GM12875 (cell line): Measurements from ENCODE around the gene CLTCL1.

ENCODE experiments used
- H3K4me3 ChIP-seq: one replicate; pipeline ENCODE4 v1.5.1; 2011; ENCODE audit warnings: low read depth, low read length, control low read depth
- TF ChIP-seq, protein P1 (sequence below): IDR thresholded peaks from 2 replicates; pipeline ENCODE4 v1.5.1; 2011; ENCODE audit warnings: low read depth, mild to moderate bottlenecking, control low read depth, inconsistent platforms, low read length, moderate library complexity, borderline replicate concordance; ENCODE audit not compliant: insufficient read depth

The CLTCL1 gene

GRCh38 chr22:19131685-19132015 is 159.9 kb downstream of the CLTCL1 start:
- H3K4me3 ChIP-seq = no peak overlapping the region
- TF ChIP-seq, protein P1, sequence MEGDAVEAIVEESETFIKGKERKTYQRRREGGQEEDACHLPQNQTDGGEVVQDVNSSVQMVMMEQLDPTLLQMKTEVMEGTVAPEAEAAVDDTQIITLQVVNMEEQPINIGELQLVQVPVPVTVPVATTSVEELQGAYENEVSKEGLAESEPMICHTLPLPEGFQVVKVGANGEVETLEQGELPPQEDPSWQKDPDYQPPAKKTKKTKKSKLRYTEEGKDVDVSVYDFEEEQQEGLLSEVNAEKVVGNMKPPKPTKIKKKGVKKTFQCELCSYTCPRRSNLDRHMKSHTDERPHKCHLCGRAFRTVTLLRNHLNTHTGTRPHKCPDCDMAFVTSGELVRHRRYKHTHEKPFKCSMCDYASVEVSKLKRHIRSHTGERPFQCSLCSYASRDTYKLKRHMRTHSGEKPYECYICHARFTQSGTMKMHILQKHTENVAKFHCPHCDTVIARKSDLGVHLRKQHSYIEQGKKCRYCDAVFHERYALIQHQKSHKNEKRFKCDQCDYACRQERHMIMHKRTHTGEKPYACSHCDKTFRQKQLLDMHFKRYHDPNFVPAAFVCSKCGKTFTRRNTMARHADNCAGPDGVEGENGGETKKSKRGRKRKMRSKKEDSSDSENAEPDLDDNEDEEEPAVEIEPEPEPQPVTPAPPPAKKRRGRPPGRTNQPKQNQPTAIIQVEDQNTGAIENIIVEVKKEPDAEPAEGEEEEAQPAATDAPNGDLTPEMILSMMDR = no peak

DNA sequence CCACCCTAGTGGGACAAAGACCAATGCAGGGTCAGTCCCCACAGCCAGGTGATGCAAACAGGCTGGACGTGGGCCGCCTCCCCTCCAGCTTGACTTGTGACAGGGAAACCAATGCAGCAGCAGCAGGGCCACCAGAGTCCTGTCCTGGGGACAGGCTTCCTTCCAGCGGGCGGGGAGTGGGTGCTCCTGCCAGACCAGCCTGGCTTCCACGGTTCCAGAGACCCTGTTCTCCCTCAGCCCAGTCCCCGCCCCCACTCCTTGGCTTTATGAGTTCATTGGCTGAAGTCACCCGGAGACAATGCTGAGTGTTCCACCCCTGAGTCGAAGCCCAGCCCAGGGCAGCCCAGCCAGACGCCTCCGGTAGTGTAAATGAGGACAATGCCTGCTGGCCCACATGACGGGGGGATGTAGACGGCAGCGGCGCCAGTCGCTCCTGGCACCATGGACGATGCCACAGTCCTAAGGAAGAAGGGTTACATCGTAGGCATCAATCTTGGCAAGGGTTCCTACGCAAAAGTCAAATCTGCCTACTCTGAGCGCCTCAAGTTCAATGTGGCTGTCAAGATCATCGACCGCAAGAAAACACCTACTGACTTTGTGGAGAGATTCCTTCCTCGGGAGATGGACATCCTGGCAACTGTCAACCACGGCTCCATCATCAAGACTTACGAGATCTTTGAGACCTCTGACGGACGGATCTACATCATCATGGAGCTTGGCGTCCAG is 160.4 kb downstream of the CLTCL1 start, which contains the start of gene TSSK2:
Gene TSSK2, plus strand, starts transcription at position 350 of the 726 bp plus-strand sequence. Its CDS starts 92 bp downstream, at position 442.
- H3K4me3 ChIP-seq = no peak within 1 kb of the TSS
- TF ChIP-seq, protein P1 = no peak

DNA sequence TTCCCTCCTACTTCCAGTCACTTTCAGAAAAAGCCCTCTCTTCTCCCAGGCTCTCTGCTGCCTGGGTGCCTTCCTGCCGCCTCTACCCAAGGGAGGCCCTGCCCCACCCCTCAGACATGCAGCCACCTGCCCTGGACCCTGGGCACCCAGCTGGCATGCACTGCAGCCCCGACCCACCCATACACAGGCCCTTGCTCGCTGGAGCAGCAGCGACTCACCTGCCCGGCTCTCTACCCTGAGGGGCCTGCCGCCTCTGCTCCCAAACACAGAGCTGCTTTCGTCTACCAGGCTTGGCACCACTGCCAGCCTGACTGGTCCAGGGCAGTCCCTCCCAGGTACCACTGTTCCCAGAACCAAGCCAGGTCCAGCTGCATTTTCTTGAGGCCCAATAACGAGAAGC is 161.6 kb downstream of the CLTCL1 start:
- TF ChIP-seq, protein P1 = no peak
- H3K4me3 ChIP-seq = no peak overlapping the region
